B cell (primary cell): ENCODE measurements around the gene UBE4A. TPM values are rescaled to one million over a fixed set of nuclear protein-coding genes. Genes with fewer than 3 reads are reported as not detected.

Experiments
- ATAC-seq: fragments of 200-7000 bp; cut with Tn5 transposase; one replicate; pipeline ENCODE4 v1.10.0; 2021; ENCODE audit warnings: low read depth, mild to moderate bottlenecking, moderate number of reproducible peaks, moderate library complexity
- CTCF ChIA-PET: fragments of 350-600 bp; sonication (Branson Sonifier 250); formaldehyde crosslinking; loops from one replicate; lab custom pipeline; 2021; ENCODE audit warnings: antibody characterized with exemption, inconsistent platforms; lab: Charles Lee
- POLR2A ChIA-PET: fragments of 350-600 bp; sonication (Branson Sonifier 250); formaldehyde crosslinking; loops from one replicate; lab custom pipeline; 2021; ENCODE audit warnings: antibody characterized with exemption; lab: Charles Lee
- DNase-seq: peaks from one replicate; pipeline ENCODE4 v3.0.0; 2013
- H2AFZ ChIP-seq: 2 replicates; pipeline ENCODE4 v1.6.1; 2012; ENCODE audit warnings: mild to moderate bottlenecking, low read depth, low read length; ENCODE audit not compliant: insufficient read depth, poor library complexity, severe bottlenecking
- H3K27ac ChIP-seq, 2 donors: 1 replicate in 1 of 2; 2 replicates in 1 of 2; pipeline ENCODE4 v1.5.1; 2012 to 2013; ENCODE audit warnings: low read length in 2 of 2, mild to moderate bottlenecking in 2 of 2, moderate library complexity in 1 of 2
- H3K27me3 ChIP-seq, 4 experiments: fragments of 200-600 bp in 1 of 4; sonication (generic) in 1 of 4; replicated peaks in 1 of 4; 1 replicate in 2 of 4; 2 replicates in 2 of 4; pipeline versions ENCODE4 v1.6.1 to v1.7.0; 2013 to 2016; ENCODE audit warnings: low read length in 3 of 4, mild to moderate bottlenecking in 2 of 4, mixed read lengths in 1 of 4, moderate library complexity in 1 of 4; ENCODE audit not compliant: insufficient read depth in 4 of 4, control insufficient read depth in 3 of 4; ENCODE audit errors: control extremely low read depth in 1 of 4
- H3K36me3 ChIP-seq, 2 experiments: replicated peaks in 1 of 2; 1 replicate in 1 of 2; 2 replicates in 1 of 2; pipeline versions ENCODE4 v1.6.1 to v1.7.1; 2013; ENCODE audit warnings: low read length in 1 of 2; ENCODE audit not compliant: insufficient read depth in 2 of 2, control insufficient read depth in 1 of 2; ENCODE audit errors: control extremely low read depth in 1 of 2, extremely low read depth in 1 of 2
- H3K4me1 ChIP-seq, 2 donors: fragments of 200-600 bp in 1 of 2; sonication (generic) in 1 of 2; 1 replicate in 1 of 2; 2 replicates in 1 of 2; pipeline versions ENCODE4 v1.5.1 to v1.6.1; 2013 to 2017; ENCODE audit warnings: low read length in 2 of 2; ENCODE audit not compliant: control insufficient read depth in 2 of 2, insufficient read depth in 2 of 2
- H3K4me2 ChIP-seq: replicated peaks from 2 replicates; pipeline ENCODE3; 2012; ENCODE audit warnings: mild to moderate bottlenecking, low read depth, low read length; ENCODE audit not compliant: poor library complexity, severe bottlenecking
- H3K4me3 ChIP-seq, 5 experiments: fragments of 200-600 bp in 1 of 5; sonication (generic) in 1 of 5; 1 replicate in 3 of 5; 2 replicates in 2 of 5; pipeline versions ENCODE4 v1.5.1 to v1.7.0; 2011 to 2016; ENCODE audit warnings: low read length in 4 of 5, mild to moderate bottlenecking in 4 of 5, low read depth in 2 of 5, control low read depth in 1 of 5, moderate library complexity in 1 of 5; ENCODE audit not compliant: insufficient read depth in 1 of 5; ENCODE audit errors: control extremely low read depth in 1 of 5, extremely low read depth in 1 of 5
- H3K79me2 ChIP-seq: fragments of 200-600 bp; sonication (generic); one replicate; pipeline ENCODE4 v1.6.0; 2016; ENCODE audit warnings: low read length; ENCODE audit not compliant: control insufficient read depth, insufficient read depth
- H3K9ac ChIP-seq: fragments of 200-600 bp; sonication (generic); 2 replicates; pipeline ENCODE4 v1.6.1; 2017; ENCODE audit warnings: mild to moderate bottlenecking, low read length, moderate library complexity
- H3K9me3 ChIP-seq, 3 donors: one replicate each; pipeline versions ENCODE4 v1.6.1 to v1.7.1; 2013; ENCODE audit warnings: low read length in 2 of 3; ENCODE audit not compliant: control insufficient read depth in 2 of 3, insufficient read depth in 1 of 3; ENCODE audit errors: control extremely low read depth in 1 of 3
- H4K20me1 ChIP-seq: 2 replicates; pipeline ENCODE4 v1.6.0; 2012; ENCODE audit warnings: mild to moderate bottlenecking, low read length; ENCODE audit not compliant: insufficient read depth, control insufficient read depth, poor library complexity, severe bottlenecking
- H3K27ac Mint-ChIP-seq: one replicate; pipeline ENCODE4 v1.8.0; 2021; ENCODE audit warnings: mixed read lengths
- H3K27me3 Mint-ChIP-seq: one replicate; pipeline ENCODE4 v1.8.0; 2021; ENCODE audit warnings: mixed read lengths
- H3K4me1 Mint-ChIP-seq: one replicate; pipeline ENCODE4 v1.8.0; 2021; ENCODE audit warnings: mixed read lengths
- H3K4me3 Mint-ChIP-seq: one replicate; pipeline ENCODE4 v1.8.0; 2021; ENCODE audit warnings: mixed read lengths
- H3K9me3 Mint-ChIP-seq: one replicate; pipeline ENCODE4 v1.8.0; 2022; ENCODE audit warnings: mixed read lengths; ENCODE audit not compliant: insufficient read depth
- EZH2 ChIP-seq: IDR thresholded peaks from 2 replicates; pipeline ENCODE4 v1.6.1; 2012; ENCODE audit warnings: borderline replicate concordance, low read depth, mild to moderate bottlenecking, moderate library complexity, low read length; ENCODE audit not compliant: insufficient read depth, poor library complexity, severe bottlenecking
- WGBS: methylation state at CpG from one replicate; pipeline ENCODE4 v1.1.5; 2013; ENCODE audit warnings: missing lambda C conversion rate; ENCODE audit not compliant: insufficient coverage; 5-methylcytosine and 5-hydroxymethylcytosine counted together
- intact Hi-C: fragments of 100-400 bp; cut with micrococcal nuclease; formaldehyde crosslinking; loops from one replicate; pipeline ENCODE4 v1.10.0; 2022
- polyA plus RNA-seq: library from polyadenylated mRNA; depleted of rRNA; stranded (reverse); fragments of >200 nt; gene quantifications from 2 replicates; pipeline ENCODE4 v1.2.3, GENCODE V29; 2012
- total RNA-seq, 2 donors: library from RNA; stranded (reverse); fragments of 120-200 nt in 1 of 2; gene quantifications; 1 replicate in 1 of 2; 2 replicates in 1 of 2; pipeline versions ENCODE4 v1.2.3 to v1.2.4, GENCODE V29; 2013 to 2022
- TF ChIP-seq, protein P1 (sequence below): fragments of 200-600 bp; IDR thresholded peaks from one replicate; pipeline ENCODE4 v1.8.0; 2022; ENCODE audit warnings: antibody characterized with exemption, mild to moderate bottlenecking

Gene UBE4A
- total and polyA plus RNA-seq, 2 donors (not counting 1 experiment from before 2014, with no cell fraction given): 14.7 to 37.3 TPM

DNA sequence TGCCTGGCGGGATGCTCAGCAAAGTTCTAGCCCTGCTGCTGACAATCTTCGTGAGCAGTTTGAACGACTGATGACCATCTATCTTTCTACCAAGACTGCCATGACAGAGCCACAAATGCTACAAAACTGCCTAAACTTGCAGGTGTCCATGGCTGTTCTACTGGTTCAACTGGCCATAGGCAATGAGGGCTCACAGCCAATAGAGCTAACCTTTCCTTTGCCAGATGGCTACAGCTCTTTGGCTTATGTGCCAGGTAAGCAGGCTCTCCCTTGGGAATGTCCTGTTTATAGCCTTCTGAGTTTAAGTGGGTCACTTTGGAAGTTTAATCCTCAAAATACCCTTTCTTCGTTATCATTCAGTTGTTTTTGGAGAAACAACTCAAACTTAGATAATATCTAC lies 20.1 kb downstream of the UBE4A start:
- no peaks in the 10 kb centered on the region for H3K4me1 ChIP-seq
- H3K4me2 ChIP-seq: no peak overlapping the region
- no peaks in the 10 kb centered on the region for H3K27me3 Mint-ChIP-seq
- TF ChIP-seq, protein P1, sequence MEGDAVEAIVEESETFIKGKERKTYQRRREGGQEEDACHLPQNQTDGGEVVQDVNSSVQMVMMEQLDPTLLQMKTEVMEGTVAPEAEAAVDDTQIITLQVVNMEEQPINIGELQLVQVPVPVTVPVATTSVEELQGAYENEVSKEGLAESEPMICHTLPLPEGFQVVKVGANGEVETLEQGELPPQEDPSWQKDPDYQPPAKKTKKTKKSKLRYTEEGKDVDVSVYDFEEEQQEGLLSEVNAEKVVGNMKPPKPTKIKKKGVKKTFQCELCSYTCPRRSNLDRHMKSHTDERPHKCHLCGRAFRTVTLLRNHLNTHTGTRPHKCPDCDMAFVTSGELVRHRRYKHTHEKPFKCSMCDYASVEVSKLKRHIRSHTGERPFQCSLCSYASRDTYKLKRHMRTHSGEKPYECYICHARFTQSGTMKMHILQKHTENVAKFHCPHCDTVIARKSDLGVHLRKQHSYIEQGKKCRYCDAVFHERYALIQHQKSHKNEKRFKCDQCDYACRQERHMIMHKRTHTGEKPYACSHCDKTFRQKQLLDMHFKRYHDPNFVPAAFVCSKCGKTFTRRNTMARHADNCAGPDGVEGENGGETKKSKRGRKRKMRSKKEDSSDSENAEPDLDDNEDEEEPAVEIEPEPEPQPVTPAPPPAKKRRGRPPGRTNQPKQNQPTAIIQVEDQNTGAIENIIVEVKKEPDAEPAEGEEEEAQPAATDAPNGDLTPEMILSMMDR: no peak
- TF ChIP-seq EZH2: no peak
- DNase-seq: no peak
- no peaks in the 10 kb centered on the region for H4K20me1 ChIP-seq
- H3K27ac ChIP-seq: no peak overlapping the region
- H3K27ac Mint-ChIP-seq: no peak overlapping the region
- no peaks in the 10 kb centered on the region for H3K79me2 ChIP-seq
- peaks cover 2 to 84% of the 10 kb centered on the region in 2 experiments for H3K36me3 ChIP-seq
- H3K4me3 Mint-ChIP-seq: no peak overlapping the region
- H3K9ac ChIP-seq: no peak overlapping the region
- no peak overlapping the region for H2AFZ ChIP-seq
- 100% methylated on average over 3 of the region's 4 CpGs for WGBS
- ChIA-PET CTCF (interaction anchor here (1.3 kb wide), 1 partner anchor 181 kb away, joined by 3 read pairs; no protein-coding TSS in a partner anchor), POLR2A (interaction anchor here (0.7 kb wide), 1 partner anchor 1360 kb away, joined by 4 read pairs; no protein-coding TSS in a partner anchor)
- H3K4me1 Mint-ChIP-seq: no peaks in the 10 kb centered on the region
- no peaks in the 10 kb centered on the region for H3K27me3 ChIP-seq
- intact Hi-C loops: no loop called here
- H3K9me3 ChIP-seq: no peaks in the 10 kb centered on the region
- H3K9me3 Mint-ChIP-seq: no peaks in the 10 kb centered on the region
- ATAC-seq: no peak
- H3K4me3 ChIP-seq: no peak overlapping the region

DNA sequence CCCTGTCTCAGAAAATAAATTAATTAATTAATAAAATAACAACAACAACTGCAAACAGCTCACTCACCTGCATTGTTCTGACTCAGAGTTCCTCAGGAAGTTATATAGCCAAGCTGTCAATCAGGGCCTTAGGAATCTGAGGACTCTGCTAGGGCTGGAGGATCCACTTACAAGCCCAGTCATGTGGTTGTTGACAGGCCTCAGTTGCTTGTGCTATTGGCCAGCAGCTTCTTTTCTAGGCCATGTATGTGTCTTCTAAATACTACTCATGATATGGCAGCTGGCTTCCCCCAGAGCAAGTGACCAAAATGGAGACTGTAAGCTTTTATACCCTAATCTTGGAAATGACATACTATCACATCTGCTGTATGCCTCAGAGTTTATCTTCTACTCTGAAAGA lies 21.2 kb downstream of the UBE4A start:
- ATAC-seq (no peak), DNase-seq (no peak)
- POLR2A ChIA-PET: no interaction called here
- no peaks in the 10 kb centered on the region for H3K27me3 ChIP-seq
- H4K20me1 ChIP-seq: no peaks in the 10 kb centered on the region
- TF ChIP-seq, protein P1: no peak
- no peak overlapping the region for H3K4me2 ChIP-seq
- no peak overlapping the region for H3K27ac ChIP-seq
- H3K79me2 ChIP-seq: no peaks in the 10 kb centered on the region
- H3K36me3 ChIP-seq: peaks cover 7 to 89% of the 10 kb centered on the region in 2 experiments
- H3K4me1 Mint-ChIP-seq: no peaks in the 10 kb centered on the region
- CTCF ChIA-PET: no interaction called here
- H3K27ac Mint-ChIP-seq: no peak overlapping the region
- H3K27me3 Mint-ChIP-seq: no peaks in the 10 kb centered on the region
- H3K9ac ChIP-seq: no peak overlapping the region
- H3K9me3 Mint-ChIP-seq: no peaks in the 10 kb centered on the region
- H2AFZ ChIP-seq: no peak overlapping the region
- H3K4me3 ChIP-seq: no peak overlapping the region
- H3K4me3 Mint-ChIP-seq: no peak overlapping the region
- intact Hi-C loops: no loop called here
- H3K4me1 ChIP-seq: no peaks in the 10 kb centered on the region
- H3K9me3 ChIP-seq: no peaks in the 10 kb centered on the region
